Thoracic aorta (tissue), 2 donors: ENCODE data around the gene CIDEB. TPM values are rescaled to one million over a fixed set of nuclear protein-coding genes. Genes with fewer than 3 reads are reported as not detected.

Experiments
- ATAC-seq: fragments of 150-250 bp; one replicate; pipeline ENCODE4 v1.8.0; 2017; ENCODE audit warnings: low read depth; ENCODE audit not compliant: insufficient number of reproducible peaks, low FRiP score
- DNase-seq: peaks from one replicate; pipeline ENCODE4 v3.0.0-alpha.2; 2020; ENCODE audit warnings: low spot score
- H3K27ac ChIP-seq, 2 donors: fragments of 200-600 bp; sonication (generic); 1 replicate in 1 of 2; 2 replicates in 1 of 2; pipeline ENCODE4 v1.5.1; 2016; ENCODE audit warnings: mild to moderate bottlenecking in 2 of 2, moderate library complexity in 2 of 2
- H3K27me3 ChIP-seq: fragments of 200-600 bp; sonication (generic); replicated peaks from 2 replicates; pipeline ENCODE4 v1.6.0; 2016; ENCODE audit warnings: mild to moderate bottlenecking; ENCODE audit not compliant: insufficient read depth
- H3K36me3 ChIP-seq: fragments of 200-600 bp; sonication (generic); one replicate; pipeline ENCODE4 v1.5.1; 2016
- H3K4me1 ChIP-seq, 2 donors: fragments of 200-600 bp; sonication (generic); 1 replicate in 1 of 2; 2 replicates in 1 of 2; pipeline versions ENCODE4 v1.5.1 to v1.6.0; 2016; ENCODE audit warnings: low read depth in 2 of 2, mild to moderate bottlenecking in 1 of 2; ENCODE audit not compliant: control insufficient read depth in 1 of 2
- H3K4me3 ChIP-seq: fragments of 200-600 bp; sonication (generic); 2 replicates; pipeline ENCODE4 v1.5.1; 2016; ENCODE audit warnings: mild to moderate bottlenecking
- H3K9me3 ChIP-seq: fragments of 200-600 bp; sonication (generic); 2 replicates; pipeline ENCODE4 v1.5.1; 2016
- CTCF ChIP-seq: fragments of 200-600 bp; sonication (generic); IDR thresholded peaks from one replicate; pipeline ENCODE4 v1.5.1; 2019; ENCODE audit warnings: antibody characterized with exemption
- total RNA-seq, 2 donors: library from RNA; depleted of rRNA; stranded (reverse); fragments of >200 nt; gene quantifications; one replicate each; pipeline versions ENCODE4 v1.1.0 to v1.2.3, GENCODE V29; 2016

CIDEB gene
- total RNA-seq, 2 donors from 2014 or later, result 10.9 to 17.3 TPM

GRCh38 chr14:24271134-24271833 lies 36.5 kb downstream of the CIDEB start, which contains the start of gene RABGGTA:
TSS of gene RABGGTA (minus strand) at chr14:24271597. CDS start at chr14:24271115, 482 bp downstream.
- no peaks in the 10 kb centered on the region for H3K9me3 ChIP-seq
- H3K27me3 ChIP-seq, result no peaks in the 10 kb centered on the region
- peak; percentile 61 for TF ChIP-seq CTCF
- H3K36me3 ChIP-seq, result peaks cover 7% of the 10 kb centered on the region
- peak; percentile 21 for DNase-seq
- peak; percentile 67 for ATAC-seq
- H3K27ac ChIP-seq, result peak within 1 kb of the TSS; percentile 94 to 95
- peak within 1 kb of the TSS; percentile 79 for H3K4me3 ChIP-seq
- H3K4me1 ChIP-seq, result peaks cover 3 to 9% of the 10 kb centered on the region in 2 donors

DNA sequence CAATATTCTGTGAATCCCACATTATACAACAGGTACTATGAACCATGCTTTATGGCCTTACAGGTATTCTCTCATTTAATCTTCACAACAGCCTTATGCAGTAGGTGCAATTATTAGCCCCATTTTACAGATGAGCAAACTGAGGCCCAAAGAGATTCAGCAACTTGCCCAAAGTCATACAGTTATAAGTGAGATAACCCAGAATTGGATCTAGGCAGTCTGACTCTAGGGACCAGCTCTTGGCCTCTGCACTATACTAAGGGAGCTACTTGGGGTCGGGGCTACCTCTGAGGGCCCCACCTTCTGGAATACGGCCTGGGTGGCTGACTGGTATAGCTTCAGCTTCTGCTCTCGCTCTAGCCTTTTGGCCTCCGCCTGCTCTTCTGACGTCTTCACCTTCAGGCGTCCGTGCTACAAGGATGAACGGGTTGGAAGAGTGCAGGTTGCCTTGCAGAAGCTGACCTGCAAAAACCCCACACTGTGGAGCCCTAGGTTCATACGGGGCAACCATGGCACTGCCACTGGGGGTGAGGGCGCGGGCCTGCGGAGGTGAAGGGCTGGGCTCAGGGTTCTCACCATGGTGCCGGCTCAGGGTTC lies 37.1 kb downstream of the CIDEB start:
- no peak for DNase-seq
- no peak for TF ChIP-seq CTCF
- Histone ChIP-seq H3K4me3 (peak overlapping the region; percentile 79), H3K27ac (peak overlapping the region; percentile 94 to 95), H3K36me3 (peaks cover 9% of the 10 kb centered on the region), H3K27me3 (no peaks in the 10 kb centered on the region), H3K4me1 (peaks cover 3 to 9% of the 10 kb centered on the region in 2 donors), H3K9me3 (no peaks in the 10 kb centered on the region)
- no peak for ATAC-seq

DNA sequence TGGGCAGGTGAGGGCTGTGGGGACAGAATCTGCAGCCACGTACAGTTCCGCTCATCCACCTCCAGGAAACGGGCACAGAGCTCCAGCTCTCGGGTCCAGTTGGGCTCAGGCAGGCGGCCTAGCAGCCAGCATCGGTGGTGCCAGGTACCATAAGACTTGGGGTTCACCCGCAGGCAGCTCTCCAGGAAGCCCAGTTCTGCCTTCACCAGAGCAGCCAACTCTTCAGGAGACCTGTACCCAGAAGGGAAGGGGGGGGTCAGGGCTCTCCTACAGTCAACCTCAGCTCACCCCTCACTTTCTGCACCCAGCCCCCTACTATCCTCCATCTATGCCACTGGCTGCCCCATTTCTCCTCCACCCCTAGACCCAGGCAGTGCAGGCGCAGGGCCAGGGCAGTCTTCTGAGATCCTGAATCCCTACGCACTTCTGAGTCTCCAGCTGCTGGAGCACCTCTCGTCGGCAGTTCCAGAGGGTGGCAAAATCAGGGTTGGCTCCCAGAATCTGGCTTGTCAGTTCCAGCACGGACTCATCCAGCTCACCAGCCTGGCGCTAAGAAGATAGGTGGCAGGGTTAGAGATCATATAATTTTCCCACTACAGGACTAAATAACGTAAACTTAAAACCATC lies 37.8 kb downstream of the CIDEB start:
- Histone ChIP-seq H3K4me3 (no peak overlapping the region), H3K27me3 (no peaks in the 10 kb centered on the region), H3K27ac (no peak overlapping the region), H3K36me3 (peaks cover 9% of the 10 kb centered on the region), H3K4me1 (peaks cover 3 to 9% of the 10 kb centered on the region in 2 donors), H3K9me3 (no peaks in the 10 kb centered on the region)
- TF ChIP-seq CTCF, result no peak
- DNase-seq, result no peak
- no peak for ATAC-seq

GRCh38 chr14:24269368-24269767 lies 38.4 kb downstream of the CIDEB start:
- DNase-seq (no peak), ATAC-seq (no peak)
- Histone ChIP-seq H3K27ac (no peak overlapping the region), H3K9me3 (no peaks in the 10 kb centered on the region), H3K4me1 (peaks cover 3 to 9% of the 10 kb centered on the region in 2 donors), H3K4me3 (no peak overlapping the region), H3K36me3 (peaks cover 9% of the 10 kb centered on the region), H3K27me3 (no peaks in the 10 kb centered on the region)
- no peak for TF ChIP-seq CTCF

DNA sequence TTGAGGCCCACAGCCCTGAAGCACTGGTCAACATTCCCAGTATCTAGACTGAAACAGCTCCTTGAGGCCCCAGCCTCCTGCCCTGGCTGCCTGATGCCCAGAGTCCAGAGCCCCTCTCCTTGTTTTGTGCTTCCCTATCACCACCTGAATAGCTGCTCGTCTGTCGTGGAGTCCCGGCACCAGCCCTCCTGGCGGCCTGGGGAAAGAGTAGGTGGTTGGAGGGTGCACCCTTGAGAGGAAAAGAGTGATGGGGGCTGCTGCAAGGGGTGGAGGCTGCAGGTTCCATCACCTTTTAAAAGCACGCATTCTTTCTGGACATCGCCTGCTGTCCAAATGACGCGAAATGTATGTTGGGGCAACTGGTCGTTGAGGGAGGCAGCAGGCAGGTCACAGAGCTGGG lies 39.6 kb downstream of the CIDEB start:
- Histone ChIP-seq H3K9me3 (no peaks in the 10 kb centered on the region), H3K4me1 (peaks cover 3 to 9% of the 10 kb centered on the region in 2 donors), H3K36me3 (peaks cover 9% of the 10 kb centered on the region), H3K4me3 (no peak overlapping the region), H3K27ac (no peak overlapping the region), H3K27me3 (no peaks in the 10 kb centered on the region)
- no peak for ATAC-seq
- TF ChIP-seq CTCF, result no peak
- DNase-seq, result no peak
